HG03280 (cell line): ENCODE measurements around the gene POLR2L.

Experiments used
- ATAC-seq: cut with Tn5 transposase; IDR thresholded peaks from one replicate; pipeline ENCODE4 v1.9.1; 2021; ENCODE audit warnings: mild to moderate bottlenecking, moderate library complexity; ENCODE audit not compliant: unreplicated experiment

Gene POLR2L

GRCh38 chr11:842370-843002 is at the start of gene POLR2L, which contains the start of gene TSPAN4:
TSS of gene POLR2L (minus strand) at chr11:842529. CDS start at chr11:842508, 21 bp downstream.
TSS of gene TSPAN4 (plus strand) at chr11:842852. CDS start at chr11:850305, 7,453 bp downstream.
- peak; percentile 66 for ATAC-seq

GRCh38 chr11:890794-891540 is 48.6 kb upstream of the POLR2L start:
- ATAC-seq = no peak

- ATAC-seq = no peak
Measured at GRCh38 chr11:889687-890475, 47.6 kb upstream of the POLR2L start.

- ATAC-seq = no peak
Measured at GRCh38 chr11:889257-889656, 46.9 kb upstream of the POLR2L start.

- ATAC-seq = no peak
Measured at GRCh38 chr11:888310-889212, 46.2 kb upstream of the POLR2L start.

GRCh38 chr11:887589-887988 is 45.3 kb upstream of the POLR2L start:
- no peak for ATAC-seq

- ATAC-seq = no peak
Measured at GRCh38 chr11:886568-886967, 44.2 kb upstream of the POLR2L start.

GRCh38 chr11:884578-885070 is 42.3 kb upstream of the POLR2L start:
- ATAC-seq = no peak

GRCh38 chr11:883527-883926 is 41.2 kb upstream of the POLR2L start:
- no peak for ATAC-seq

GRCh38 chr11:882596-882995 is 40.3 kb upstream of the POLR2L start:
- ATAC-seq = no peak

- ATAC-seq = no peak
Measured at GRCh38 chr11:880447-880846, 38.1 kb upstream of the POLR2L start.

- no peak for ATAC-seq
Measured at GRCh38 chr11:877565-877964, 35.2 kb upstream of the POLR2L start.

GRCh38 chr11:876545-876944 is 34.2 kb upstream of the POLR2L start:
- no peak for ATAC-seq

GRCh38 chr11:875769-876301 is 33.5 kb upstream of the POLR2L start:
- ATAC-seq = no peak

GRCh38 chr11:875203-875602 is 32.9 kb upstream of the POLR2L start:
- ATAC-seq = no peak

GRCh38 chr11:873706-874105 is 31.4 kb upstream of the POLR2L start:
- ATAC-seq = no peak

- no peak for ATAC-seq
Measured at GRCh38 chr11:872799-873198, 30.5 kb upstream of the POLR2L start.

- ATAC-seq = no peak
Measured at GRCh38 chr11:871472-871871, 29.1 kb upstream of the POLR2L start.

GRCh38 chr11:870418-870817 is 28.1 kb upstream of the POLR2L start:
- ATAC-seq = no peak

GRCh38 chr11:870127-870413 is 27.7 kb upstream of the POLR2L start:
- ATAC-seq = no peak
